Measurements from ENCODE around the gene RPL28.

GRCh38 chr19:55419103-55419502, 33.4 kb downstream of the RPL28 start:
- TF ChIP-seq CTCF (IDR thresholded peaks at IDR 0.05 in 2 of 3, conservative IDR thresholded peaks at IDR 0.05 in 1 of 3; ENCODE audit: control insufficient read depth in 2 of 3, extremely low read depth in 1 of 3, insufficient read depth in 1 of 3, low read depth in 3 of 3, low read length in 3 of 3) (no peak), USF2 (IDR thresholded peaks at IDR 0.05; ENCODE audit: borderline replicate concordance, low read depth, low read length) (no peak), POLR2AphosphoS5 (IDR thresholded peaks at IDR 0.05; ENCODE audit: low read length) (no peak), NFYB (IDR thresholded peaks at IDR 0.05; ENCODE audit: insufficient read depth, low read depth, low read length) (no peak), PML (IDR thresholded peaks at IDR 0.05; ENCODE audit: low read length) (no peak), IKZF1 (conservative IDR thresholded peaks at IDR 0.05) (no peak), ATF7 (IDR thresholded peaks at IDR 0.05; ENCODE audit: low read depth) (no peak), SIN3A (IDR thresholded peaks at IDR 0.05; ENCODE audit: low read depth, low read length) (no peak), BHLHE40 (IDR thresholded peaks at IDR 0.05; ENCODE audit: borderline replicate concordance in 1 of 2, low read depth in 2 of 2, low read length in 1 of 2) (no peak), CBFB (IDR thresholded peaks at IDR 0.05; ENCODE audit: low read depth) (no peak), BRCA1 (IDR thresholded peaks at IDR 0.05; ENCODE audit: low read depth, low read length) (no peak), MTA3 (IDR thresholded peaks at IDR 0.05; ENCODE audit: borderline replicate concordance, low read length) (no peak), ZZZ3 (IDR thresholded peaks at IDR 0.05; ENCODE audit: control insufficient read depth, insufficient read length, low read depth) (no peak), EZH2 (IDR thresholded peaks at IDR 0.05; ENCODE audit: borderline replicate concordance, control insufficient read depth, low read depth, low read length) (no peak)
